ENCODE data around the gene PELI3. TPM values are rescaled to one million over a fixed set of nuclear protein-coding genes. Genes with fewer than 3 reads are reported as not detected.

The PELI3 gene
- total and polyA plus RNA-seq, 2 of the 8 experiments (the other 6 are each of a cell fraction or from before 2014, with no cell fraction given): 5.2 to 7.6 TPM

DNA sequence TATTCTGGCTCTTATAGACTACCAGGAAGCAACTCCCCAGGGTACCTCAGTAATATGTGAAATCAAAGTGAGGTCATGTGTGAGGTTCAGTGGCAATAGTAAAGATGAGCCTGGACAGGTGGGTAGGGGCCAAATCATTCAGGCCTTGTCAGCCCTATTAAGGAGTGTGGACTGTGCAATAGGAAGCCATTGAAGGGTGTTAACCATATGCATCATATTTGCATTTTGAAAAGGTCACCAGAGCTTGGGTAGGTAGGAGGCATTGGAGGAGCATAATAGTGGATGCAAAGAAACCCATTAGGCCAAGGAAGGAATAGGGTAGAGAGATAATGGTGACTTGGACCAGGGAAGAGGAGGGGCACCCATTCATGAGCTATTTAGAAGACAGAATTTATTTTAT, 19.7 kb upstream of the PELI3 start:
- no peak overlapping the region for H2BK15ac ChIP-seq (ENCODE audit: low read length)
- no peak overlapping the region for H3K4me3 ChIP-seq (ENCODE audit: extremely low read depth in 1 of 4, insufficient read depth in 2 of 4, low read depth in 3 of 4, low read length in 4 of 4)
- H2BK20ac ChIP-seq (ENCODE audit: low read length): no peak overlapping the region
- no peak overlapping the region for H3K9ac ChIP-seq (replicated peaks in 1 of 4; ENCODE audit: extremely low read depth in 1 of 4, low read depth in 3 of 4, low read length in 3 of 4)
- no peak overlapping the region for H2BK5ac ChIP-seq (ENCODE audit: low read depth, low read length)
- H3K4me2 ChIP-seq (ENCODE audit: insufficient read depth in 1 of 2, low read depth in 2 of 2, low read length in 2 of 2): no peak overlapping the region
- DNase-seq (ENCODE audit: low read depth in 1 of 2, low spot score in 2 of 2) (no peak), FAIRE-seq (no peak)
- no peaks in the 10 kb centered on the region for H4K20me1 ChIP-seq (replicated peaks in 1 of 2; ENCODE audit: control insufficient read depth in 1 of 2, insufficient read depth in 2 of 2, low read length in 2 of 2)
- H2AFZ ChIP-seq (ENCODE audit: low read length): no peak overlapping the region
- H4K5ac ChIP-seq (ENCODE audit: insufficient read length, low read depth, low read length): no peak overlapping the region
- no peak overlapping the region for H4K8ac ChIP-seq (ENCODE audit: extremely low read depth, insufficient read depth, low read length)
- H3K56ac ChIP-seq (replicated peaks; ENCODE audit: insufficient read length, low read depth, low read length): no peak overlapping the region
- no peaks in the 10 kb centered on the region; the same call in 1 of the 2 replicates for H3K23me2 ChIP-seq (ENCODE audit: low read depth, low read length)
- POLR2A ChIA-PET (ENCODE audit: partially characterized antibody): interaction anchor here (1.1 to 1.8 kb wide), 4 partner anchors 9 to 33 kb away, joined by 4 to 6 read pairs (median 4); partner anchors contain the start of genes DPP3 and MRPL11
- peaks cover 15 to 16% of the 10 kb centered on the region in 2 experiments for H3K9me3 ChIP-seq (ENCODE audit: insufficient read depth in 2 of 2, low read depth in 1 of 2, low read length in 1 of 2)
- no peak overlapping the region for H3K23ac ChIP-seq (ENCODE audit: insufficient read length)
- no peak overlapping the region for H3K14ac ChIP-seq (ENCODE audit: insufficient read length)
- H4K91ac ChIP-seq (replicated peaks; ENCODE audit: insufficient read length, low read length): no peak overlapping the region
- no peaks in the 10 kb centered on the region for H3K36me3 ChIP-seq (ENCODE audit: control insufficient read depth in 2 of 4, insufficient read depth in 4 of 4, low read length in 3 of 4)
- H2AK5ac ChIP-seq (ENCODE audit: low read depth, low read length): no peak overlapping the region
- H3K27me3 ChIP-seq (replicated peaks in 1 of 4; ENCODE audit: control insufficient read depth in 3 of 4, extremely low read depth in 1 of 4, insufficient read depth in 3 of 4, low read length in 3 of 4): no peaks in the 10 kb centered on the region; a peak in 1 of 7 replicates
- H3K4me1 ChIP-seq (replicated peaks in 1 of 4; ENCODE audit: control insufficient read depth in 3 of 4, insufficient read depth in 4 of 4, low read length in 3 of 4): peaks cover 0 to 6% (median 0%) of the 10 kb centered on the region in 4 experiments; a peak in 2 of 7 replicates
- H3K18ac ChIP-seq (ENCODE audit: extremely low read depth, low read length): no peak overlapping the region
- H2BK12ac ChIP-seq (ENCODE audit: low read depth, low read length): no peak overlapping the region
- CTCF ChIA-PET (ENCODE audit: partially characterized antibody): interaction anchor here (1.2 to 2.4 kb wide), 5 partner anchors 8 to 58 kb away, joined by 3 to 12 read pairs (median 4); partner anchors contain the start of genes MRPL11 and NPAS4
- no peak overlapping the region for H2BK120ac ChIP-seq (replicated peaks; ENCODE audit: low read depth, low read length)
- H3K4ac ChIP-seq (replicated peaks; ENCODE audit: insufficient read length, low read depth, low read length): no peak overlapping the region
- H3K79me2 ChIP-seq (ENCODE audit: control insufficient read depth in 1 of 2, insufficient read depth in 2 of 2, low read length in 2 of 2): no peaks in the 10 kb centered on the region
- H3K27ac ChIP-seq (ENCODE audit: low read depth, low read length): no peak overlapping the region
- H3K79me1 ChIP-seq (ENCODE audit: low read depth, low read length): no peaks in the 10 kb centered on the region
- TF ChIP-seq SIN3A (conservative IDR thresholded peaks at IDR 0.05 in 1 of 2, IDR thresholded peaks at IDR 0.05 in 1 of 2; ENCODE audit: low read depth in 1 of 2, low read length in 2 of 2) (no peak), KDM5A (IDR thresholded peaks at IDR 0.05; ENCODE audit: low read length) (no peak), POLR2A (IDR thresholded peaks at IDR 0.05; ENCODE audit: control extremely low read depth in 1 of 2, low read depth in 2 of 2, low read length in 2 of 2) (no peak), CEBPB (IDR thresholded peaks at IDR 0.05; ENCODE audit: low read depth, low read length) (no peak), POU5F1 (IDR thresholded peaks at IDR 0.05; ENCODE audit: low read depth, low read length) (no peak)
- TF ChIP-seq, protein P1, sequence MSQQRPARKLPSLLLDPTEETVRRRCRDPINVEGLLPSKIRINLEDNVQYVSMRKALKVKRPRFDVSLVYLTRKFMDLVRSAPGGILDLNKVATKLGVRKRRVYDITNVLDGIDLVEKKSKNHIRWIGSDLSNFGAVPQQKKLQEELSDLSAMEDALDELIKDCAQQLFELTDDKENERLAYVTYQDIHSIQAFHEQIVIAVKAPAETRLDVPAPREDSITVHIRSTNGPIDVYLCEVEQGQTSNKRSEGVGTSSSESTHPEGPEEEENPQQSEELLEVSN (IDR thresholded peaks at IDR 0.05): no peak
- TF ChIP-seq, protein P2, sequence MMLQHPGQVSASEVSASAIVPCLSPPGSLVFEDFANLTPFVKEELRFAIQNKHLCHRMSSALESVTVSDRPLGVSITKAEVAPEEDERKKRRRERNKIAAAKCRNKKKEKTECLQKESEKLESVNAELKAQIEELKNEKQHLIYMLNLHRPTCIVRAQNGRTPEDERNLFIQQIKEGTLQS (IDR thresholded peaks at IDR 0.05; ENCODE audit: insufficient read depth, low read depth, low read length): no peak
